Lower lobe of right lung (tissue), 2 donors: Measurements from ENCODE around the gene RANBP1. TPM values are rescaled to one million over a fixed set of nuclear protein-coding genes. Genes with fewer than 3 reads are reported as not detected.
A peak's percentile ranks its signal among the peaks of the same experiment; 100 is the strongest.

Experiments used
- ATAC-seq, 2 donors: fragments of 200-7000 bp; cut with Tn5 transposase; one replicate each; pipeline ENCODE4 v1.9.1; 2020 to 2022; ENCODE audit warnings: mild to moderate bottlenecking in 2 of 2, moderate library complexity in 2 of 2
- DNase-seq: peaks from one replicate; pipeline ENCODE4 v3.0.0-alpha.2; 2020
- H3K27ac ChIP-seq: fragments of 200-600 bp; one replicate; pipeline ENCODE4 v1.8.0; 2022
- H3K27me3 ChIP-seq: fragments of 200-600 bp; one replicate; pipeline ENCODE4 v1.8.0; 2022; ENCODE audit warnings: low read depth
- H3K36me3 ChIP-seq: fragments of 200-600 bp; one replicate; pipeline ENCODE4 v1.8.0; 2022; ENCODE audit warnings: mild to moderate bottlenecking
- H3K4me1 ChIP-seq: fragments of 200-600 bp; one replicate; pipeline ENCODE4 v1.8.0; 2022
- H3K4me3 ChIP-seq: fragments of 200-600 bp; one replicate; pipeline ENCODE4 v1.8.0; 2022; ENCODE audit warnings: mild to moderate bottlenecking
- H3K9me3 ChIP-seq: fragments of 200-600 bp; one replicate; pipeline ENCODE4 v1.8.0; 2022
- intact Hi-C: fragments of 100-400 bp; cut with DNase I; formaldehyde crosslinking; loops from one replicate; pipeline ENCODE4 v1.11.0; 2022
- total RNA-seq: library from RNA; stranded (reverse); fragmentation: NEBNext Ultra II Directional; extraction: Animal tissue kit (Norgen Biotek cat#: 25700); gene quantifications from one replicate; pipeline ENCODE4 v1.2.1, GENCODE V29; 2021
- TF ChIP-seq, protein P1 (sequence below): fragments of 200-600 bp; IDR thresholded peaks from one replicate; pipeline ENCODE4 v1.8.0; 2022; ENCODE audit warnings: antibody characterized with exemption, mild to moderate bottlenecking
- donor health status: DM: no; HTN: yes; CAD: no; lungs with severe emphysema.

RANBP1 gene
- total RNA-seq, 1 donor from 2014 or later = 58.3 TPM

DNA sequence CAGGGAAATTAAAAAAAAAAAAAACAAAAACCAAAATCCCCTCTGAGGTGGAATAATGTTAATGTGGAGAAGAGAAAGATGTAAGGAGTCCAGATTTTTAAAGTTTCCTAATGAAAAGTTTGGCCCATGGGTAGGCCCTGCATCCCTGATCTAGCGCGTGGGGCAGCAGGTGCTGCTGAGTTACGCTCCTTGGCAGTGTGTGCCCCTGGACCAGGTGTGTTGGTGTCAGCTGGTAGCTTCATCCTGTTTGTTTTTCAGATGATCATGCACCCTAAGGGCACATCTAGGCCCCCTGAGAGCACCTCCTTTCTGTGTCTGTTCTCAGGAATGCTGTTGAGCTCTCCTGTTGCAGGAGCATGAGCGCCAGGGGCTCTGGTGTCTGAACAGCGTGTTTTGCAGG, 29.1 kb upstream of the RANBP1 start:
- intact Hi-C loops = no loop called here

DNA sequence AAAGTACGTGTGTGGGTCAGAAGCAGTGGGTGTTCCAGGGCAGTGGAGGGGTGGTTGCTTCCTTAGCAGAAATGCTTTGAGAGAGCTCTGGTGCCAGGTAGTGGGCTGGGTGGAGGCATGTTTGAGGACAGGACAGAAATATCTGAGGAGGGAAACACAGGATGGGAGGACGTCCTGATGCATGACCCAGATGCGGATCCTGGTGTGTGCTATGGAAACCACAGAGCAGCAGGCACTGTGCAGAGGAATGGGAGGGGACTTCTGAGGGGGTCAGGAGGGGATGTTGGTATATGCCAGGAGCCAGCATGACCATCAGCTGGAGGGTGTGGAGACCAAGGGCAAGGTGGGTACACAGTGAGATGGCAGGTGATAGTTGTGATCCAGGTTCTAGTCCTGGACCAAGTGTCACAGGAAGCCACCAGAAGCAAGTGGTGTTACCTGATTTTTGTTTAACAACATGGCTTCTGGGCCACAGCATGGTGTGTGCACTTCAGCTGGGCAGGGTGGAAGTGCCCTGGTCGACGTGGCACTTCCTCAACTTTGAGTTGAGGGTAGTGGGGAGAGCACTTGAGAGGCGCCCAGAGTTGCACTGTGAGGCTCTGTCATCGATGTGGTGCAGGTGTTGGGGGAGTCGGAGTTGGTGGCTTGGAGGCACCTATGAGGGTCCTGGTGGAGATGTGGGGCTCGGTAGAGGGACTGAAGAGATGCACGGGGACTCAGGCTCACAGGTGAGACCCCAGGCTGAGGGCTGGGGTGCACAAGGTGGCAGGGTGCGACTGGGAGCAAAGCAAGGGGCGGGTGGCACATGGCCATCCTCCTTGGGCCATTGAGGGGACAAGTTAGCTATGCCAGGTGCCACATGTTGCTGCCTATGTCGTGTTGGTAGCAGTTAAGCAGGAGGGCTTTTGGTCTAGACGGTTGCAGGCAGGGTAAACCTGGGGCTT, 28.3 kb upstream of the RANBP1 start:
- Histone ChIP-seq H3K9me3 (no peaks in the 10 kb centered on the region), H3K4me3 (no peak overlapping the region), H3K27me3 (no peaks in the 10 kb centered on the region), H3K36me3 (peaks cover 70% of the 10 kb centered on the region), H3K4me1 (peaks cover 27% of the 10 kb centered on the region), H3K27ac (no peak overlapping the region)
- TF ChIP-seq, protein P1, sequence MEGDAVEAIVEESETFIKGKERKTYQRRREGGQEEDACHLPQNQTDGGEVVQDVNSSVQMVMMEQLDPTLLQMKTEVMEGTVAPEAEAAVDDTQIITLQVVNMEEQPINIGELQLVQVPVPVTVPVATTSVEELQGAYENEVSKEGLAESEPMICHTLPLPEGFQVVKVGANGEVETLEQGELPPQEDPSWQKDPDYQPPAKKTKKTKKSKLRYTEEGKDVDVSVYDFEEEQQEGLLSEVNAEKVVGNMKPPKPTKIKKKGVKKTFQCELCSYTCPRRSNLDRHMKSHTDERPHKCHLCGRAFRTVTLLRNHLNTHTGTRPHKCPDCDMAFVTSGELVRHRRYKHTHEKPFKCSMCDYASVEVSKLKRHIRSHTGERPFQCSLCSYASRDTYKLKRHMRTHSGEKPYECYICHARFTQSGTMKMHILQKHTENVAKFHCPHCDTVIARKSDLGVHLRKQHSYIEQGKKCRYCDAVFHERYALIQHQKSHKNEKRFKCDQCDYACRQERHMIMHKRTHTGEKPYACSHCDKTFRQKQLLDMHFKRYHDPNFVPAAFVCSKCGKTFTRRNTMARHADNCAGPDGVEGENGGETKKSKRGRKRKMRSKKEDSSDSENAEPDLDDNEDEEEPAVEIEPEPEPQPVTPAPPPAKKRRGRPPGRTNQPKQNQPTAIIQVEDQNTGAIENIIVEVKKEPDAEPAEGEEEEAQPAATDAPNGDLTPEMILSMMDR = no peak
- DNase-seq = peak; percentile 18
- intact Hi-C loops = no loop called here
- ATAC-seq = no peak

More for the DNA sequence above, 29.1 kb upstream of the RANBP1 start:
- TF ChIP-seq, protein P1 = no peak
- H3K36me3 ChIP-seq = peaks cover 62% of the 10 kb centered on the region
- H3K27me3 ChIP-seq = no peaks in the 10 kb centered on the region
- ATAC-seq (no peak), DNase-seq (peak; percentile 5)
- no peak overlapping the region for H3K27ac ChIP-seq
- H3K4me1 ChIP-seq = peaks cover 35% of the 10 kb centered on the region
- no peaks in the 10 kb centered on the region for H3K9me3 ChIP-seq
- no peak overlapping the region for H3K4me3 ChIP-seq

GRCh38 chr22:20088263-20088648, 27.6 kb upstream of the RANBP1 start:
- intact Hi-C loops = no loop called here
- H3K27ac ChIP-seq = no peak overlapping the region
- peaks cover 77% of the 10 kb centered on the region for H3K36me3 ChIP-seq
- no peaks in the 10 kb centered on the region for H3K9me3 ChIP-seq
- no peak for ATAC-seq
- TF ChIP-seq, protein P1 = no peak
- H3K27me3 ChIP-seq = no peaks in the 10 kb centered on the region
- H3K4me1 ChIP-seq = peaks cover 20% of the 10 kb centered on the region
- DNase-seq = peak; percentile 15
- H3K4me3 ChIP-seq = no peak overlapping the region

GRCh38 chr22:20089226-20089976, 26.5 kb upstream of the RANBP1 start:
- intact Hi-C loops = no loop called here
- ATAC-seq = no peak
- Histone ChIP-seq H3K4me3 (no peak overlapping the region), H3K4me1 (peaks cover 9% of the 10 kb centered on the region), H3K9me3 (no peaks in the 10 kb centered on the region), H3K27me3 (no peaks in the 10 kb centered on the region), H3K36me3 (peaks cover 89% of the 10 kb centered on the region), H3K27ac (no peak overlapping the region)
- TF ChIP-seq, protein P1 = no peak
- peak; percentile 28 for DNase-seq

GRCh38 chr22:20089977-20090729, 25.8 kb upstream of the RANBP1 start:
- intact Hi-C loops = no loop called here
- TF ChIP-seq, protein P1 = no peak
- Histone ChIP-seq H3K27me3 (no peaks in the 10 kb centered on the region), H3K9me3 (no peaks in the 10 kb centered on the region), H3K4me3 (no peak overlapping the region), H3K4me1 (peaks cover 1% of the 10 kb centered on the region), H3K27ac (no peak overlapping the region), H3K36me3 (peaks cover 96% of the 10 kb centered on the region)
- ATAC-seq = no peak
- DNase-seq = peak; percentile 29
